Measurements from ENCODE around the gene SPRY2.

DNA sequence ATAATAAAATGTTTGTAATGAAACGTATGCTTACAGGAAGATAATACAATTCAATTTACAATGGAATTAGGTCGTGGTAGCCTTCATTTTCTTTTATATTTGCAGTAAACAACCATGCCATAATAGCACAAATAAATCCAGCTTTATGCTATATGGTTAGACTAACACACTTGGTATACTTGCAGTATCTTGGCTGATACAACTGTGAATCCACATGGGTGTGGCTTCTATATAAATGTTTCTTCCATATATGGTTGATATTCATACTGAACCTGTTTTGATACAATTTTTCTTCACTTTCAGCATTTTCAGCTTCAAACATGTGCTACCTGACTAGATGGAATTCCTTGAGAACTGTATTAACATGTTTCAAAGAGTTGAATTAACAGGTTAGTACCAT is 20.4 kb upstream of the SPRY2 start:
- TF ChIP-seq, protein P1, sequence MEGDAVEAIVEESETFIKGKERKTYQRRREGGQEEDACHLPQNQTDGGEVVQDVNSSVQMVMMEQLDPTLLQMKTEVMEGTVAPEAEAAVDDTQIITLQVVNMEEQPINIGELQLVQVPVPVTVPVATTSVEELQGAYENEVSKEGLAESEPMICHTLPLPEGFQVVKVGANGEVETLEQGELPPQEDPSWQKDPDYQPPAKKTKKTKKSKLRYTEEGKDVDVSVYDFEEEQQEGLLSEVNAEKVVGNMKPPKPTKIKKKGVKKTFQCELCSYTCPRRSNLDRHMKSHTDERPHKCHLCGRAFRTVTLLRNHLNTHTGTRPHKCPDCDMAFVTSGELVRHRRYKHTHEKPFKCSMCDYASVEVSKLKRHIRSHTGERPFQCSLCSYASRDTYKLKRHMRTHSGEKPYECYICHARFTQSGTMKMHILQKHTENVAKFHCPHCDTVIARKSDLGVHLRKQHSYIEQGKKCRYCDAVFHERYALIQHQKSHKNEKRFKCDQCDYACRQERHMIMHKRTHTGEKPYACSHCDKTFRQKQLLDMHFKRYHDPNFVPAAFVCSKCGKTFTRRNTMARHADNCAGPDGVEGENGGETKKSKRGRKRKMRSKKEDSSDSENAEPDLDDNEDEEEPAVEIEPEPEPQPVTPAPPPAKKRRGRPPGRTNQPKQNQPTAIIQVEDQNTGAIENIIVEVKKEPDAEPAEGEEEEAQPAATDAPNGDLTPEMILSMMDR (IDR thresholded peaks at IDR 0.05) = no peak
- TF ChIP-seq POLR2A (IDR thresholded peaks at IDR 0.05) = no peak

Data from suprapubic skin (tissue), 3 donors.